OCI-M2 (cell line): ENCODE measurements around the gene CCBE1.

ENCODE experiments used
- DNase-seq: peaks from one replicate; lab custom pipeline; 2025; ENCODE audit not compliant: unreplicated experiment; lab: John Stamatoyannopoulos, UW

Gene CCBE1

GRCh38 chr18:59502274-59503175 is 194.7 kb downstream of the CCBE1 start:
- no peak for DNase-seq

GRCh38 chr18:59501920-59502273 is 195.3 kb downstream of the CCBE1 start:
- DNase-seq, result no peak

GRCh38 chr18:59500765-59501164 is 196.5 kb downstream of the CCBE1 start:
- DNase-seq, result no peak

- DNase-seq, result no peak
These were observed 198.6 kb downstream of the CCBE1 start for GRCh38 chr18:59498506-59499086.

GRCh38 chr18:59492756-59493421 is 204.3 kb downstream of the CCBE1 start:
- DNase-seq, result no peak

GRCh38 chr18:59488899-59489298 is 208.3 kb downstream of the CCBE1 start:
- no peak for DNase-seq

GRCh38 chr18:59485382-59485781 is 211.8 kb downstream of the CCBE1 start:
- DNase-seq, result no peak

- DNase-seq, result no peak
These were observed 212.5 kb downstream of the CCBE1 start for GRCh38 chr18:59484561-59485328.

GRCh38 chr18:59484131-59484530 is 213.1 kb downstream of the CCBE1 start:
- DNase-seq, result no peak

- no peak for DNase-seq
These were observed 215.8 kb downstream of the CCBE1 start for GRCh38 chr18:59481436-59481835.

GRCh38 chr18:59479776-59480175 is 217.4 kb downstream of the CCBE1 start:
- DNase-seq, result no peak

- no peak for DNase-seq
These were observed 218.6 kb downstream of the CCBE1 start for GRCh38 chr18:59478591-59478990.

- DNase-seq, result no peak
These were observed 219.4 kb downstream of the CCBE1 start for GRCh38 chr18:59477849-59478248.

- no peak for DNase-seq
These were observed 226.6 kb downstream of the CCBE1 start for GRCh38 chr18:59470561-59471121.

- no peak for DNase-seq
These were observed 227.6 kb downstream of the CCBE1 start for GRCh38 chr18:59469463-59470180.

GRCh38 chr18:59468821-59469220 is 228.4 kb downstream of the CCBE1 start:
- no peak for DNase-seq

GRCh38 chr18:59467497-59467896 is 229.7 kb downstream of the CCBE1 start:
- DNase-seq, result no peak

GRCh38 chr18:59466980-59467379 is 230.2 kb downstream of the CCBE1 start:
- no peak for DNase-seq

- DNase-seq, result no peak
These were observed 232.7 kb downstream of the CCBE1 start for GRCh38 chr18:59464486-59464885.

GRCh38 chr18:59461171-59461570 is 236.1 kb downstream of the CCBE1 start:
- no peak for DNase-seq
